Testis (tissue), 3 donors: ENCODE measurements around the gene ZNF8. TPM values are rescaled to one million over a fixed set of nuclear protein-coding genes. Genes with fewer than 3 reads are reported as not detected.
A peak's percentile ranks its signal among the peaks of the same experiment; 100 is the strongest.
"Not testable (repeated sequence)": the region's sequence is repeated elsewhere in the genome, so short reads cannot be mapped to it uniquely, and the experiment has no call there.

Experiments used
- DNase-seq: peaks from one replicate; pipeline ENCODE4 v3.0.0-alpha.2; 2019
- H3K27ac ChIP-seq, 2 donors: fragments of 200-600 bp; sonication (generic); one replicate each; pipeline ENCODE4 v1.5.1; 2019
- H3K27me3 ChIP-seq: fragments of 200-600 bp; sonication (generic); one replicate; pipeline ENCODE4 v1.5.1; 2019
- H3K36me3 ChIP-seq: fragments of 200-600 bp; sonication (generic); one replicate; pipeline ENCODE4 v1.5.1; 2017; ENCODE audit warnings: low read depth; ENCODE audit errors: missing control alignments
- H3K4me1 ChIP-seq: fragments of 200-600 bp; sonication (generic); one replicate; pipeline ENCODE4 v1.5.1; 2019
- H3K4me3 ChIP-seq, 2 donors: fragments of 200-600 bp; sonication (generic); one replicate each; pipeline ENCODE4 v1.5.1; 2017 to 2019
- H3K9me3 ChIP-seq: fragments of 200-600 bp; sonication (generic); one replicate; pipeline ENCODE4 v1.5.1; 2017
- POLR2A ChIP-seq: fragments of 450-650 bp; IDR thresholded peaks from one replicate; pipeline ENCODE4 v1.6.1; 2017; ENCODE audit warnings: antibody characterized with exemption, mild to moderate bottlenecking, moderate library complexity
- WGBS, 2 donors: methylation state at CpG; one replicate each; pipeline ENCODE4 v1.1.5; 2018; 5-methylcytosine and 5-hydroxymethylcytosine counted together
- intact Hi-C: fragments of 100-400 bp; cut with DNase I; formaldehyde crosslinking; loops from one replicate; pipeline ENCODE4 v1.15.1; 2023; ENCODE audit warnings: low total_unique reads
- polyA plus RNA-seq: library from polyadenylated mRNA; stranded (reverse); fragments of 350-450 nt; fragmentation: Illumina TruSeq; extraction: RNeasy Lipid Tissue Mini Kit (QIAGEN cat#74804); gene quantifications from one replicate; pipeline ENCODE4 v1.2.3, GENCODE V29; 2014; ENCODE audit warnings: low read depth, low replicate concordance; ENCODE audit not compliant: insufficient read depth
- total RNA-seq, 2 donors: library from RNA; depleted of rRNA; stranded (reverse); fragments of >200 nt; gene quantifications; one replicate each; pipeline ENCODE4 v1.2.3, GENCODE V29; 2016
- TF ChIP-seq, protein P1 (sequence below), 3 experiments: fragments of 450-650 bp in 2 of 3; fragments of 200-600 bp in 1 of 3; sonication (generic) in 1 of 3; IDR thresholded peaks; one replicate each; pipeline ENCODE4 v1.5.1; 2016 to 2019; ENCODE audit warnings: antibody characterized with exemption in 3 of 3, mild to moderate bottlenecking in 2 of 3, moderate library complexity in 1 of 3

Gene ZNF8
- total and polyA plus RNA-seq, 3 donors from 2014 or later: 2.6 to 10.4 (median 9.6) TPM

DNA sequence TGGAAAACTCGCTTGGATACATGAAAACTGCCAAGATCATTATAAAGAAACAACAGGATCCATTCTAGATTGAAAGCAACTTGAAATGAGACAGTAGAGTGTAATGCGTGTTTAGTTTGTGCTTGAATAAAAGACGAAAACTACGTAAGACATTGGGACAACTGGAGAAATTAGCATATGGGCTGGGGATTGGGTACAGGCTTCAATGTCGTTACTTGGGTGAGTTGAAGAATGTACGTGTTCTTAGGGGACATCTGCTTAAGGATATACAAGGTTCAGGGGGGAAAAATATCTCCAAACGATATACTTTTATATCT is 26.0 kb downstream of the ZNF8 start:
- 16 to 18% methylated on average over 7 of the region's 7 CpGs for WGBS, 2 donors
- no peak for TF ChIP-seq POLR2A
- TF ChIP-seq, protein P1, sequence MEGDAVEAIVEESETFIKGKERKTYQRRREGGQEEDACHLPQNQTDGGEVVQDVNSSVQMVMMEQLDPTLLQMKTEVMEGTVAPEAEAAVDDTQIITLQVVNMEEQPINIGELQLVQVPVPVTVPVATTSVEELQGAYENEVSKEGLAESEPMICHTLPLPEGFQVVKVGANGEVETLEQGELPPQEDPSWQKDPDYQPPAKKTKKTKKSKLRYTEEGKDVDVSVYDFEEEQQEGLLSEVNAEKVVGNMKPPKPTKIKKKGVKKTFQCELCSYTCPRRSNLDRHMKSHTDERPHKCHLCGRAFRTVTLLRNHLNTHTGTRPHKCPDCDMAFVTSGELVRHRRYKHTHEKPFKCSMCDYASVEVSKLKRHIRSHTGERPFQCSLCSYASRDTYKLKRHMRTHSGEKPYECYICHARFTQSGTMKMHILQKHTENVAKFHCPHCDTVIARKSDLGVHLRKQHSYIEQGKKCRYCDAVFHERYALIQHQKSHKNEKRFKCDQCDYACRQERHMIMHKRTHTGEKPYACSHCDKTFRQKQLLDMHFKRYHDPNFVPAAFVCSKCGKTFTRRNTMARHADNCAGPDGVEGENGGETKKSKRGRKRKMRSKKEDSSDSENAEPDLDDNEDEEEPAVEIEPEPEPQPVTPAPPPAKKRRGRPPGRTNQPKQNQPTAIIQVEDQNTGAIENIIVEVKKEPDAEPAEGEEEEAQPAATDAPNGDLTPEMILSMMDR (IDR thresholded peaks at IDR 0.05): no peak
- no peak for DNase-seq
- Histone ChIP-seq H3K36me3 (no peaks in the 10 kb centered on the region), H3K27me3 (no peaks in the 10 kb centered on the region), H3K4me3 (peak overlapping the region; percentile 92 to 99), H3K27ac (peak overlapping the region in 1 of 2 donors; percentile 65), H3K9me3 (no peaks in the 10 kb centered on the region), H3K4me1 (peaks cover 11% of the 10 kb centered on the region)
- intact Hi-C loops: no loop called here

DNA sequence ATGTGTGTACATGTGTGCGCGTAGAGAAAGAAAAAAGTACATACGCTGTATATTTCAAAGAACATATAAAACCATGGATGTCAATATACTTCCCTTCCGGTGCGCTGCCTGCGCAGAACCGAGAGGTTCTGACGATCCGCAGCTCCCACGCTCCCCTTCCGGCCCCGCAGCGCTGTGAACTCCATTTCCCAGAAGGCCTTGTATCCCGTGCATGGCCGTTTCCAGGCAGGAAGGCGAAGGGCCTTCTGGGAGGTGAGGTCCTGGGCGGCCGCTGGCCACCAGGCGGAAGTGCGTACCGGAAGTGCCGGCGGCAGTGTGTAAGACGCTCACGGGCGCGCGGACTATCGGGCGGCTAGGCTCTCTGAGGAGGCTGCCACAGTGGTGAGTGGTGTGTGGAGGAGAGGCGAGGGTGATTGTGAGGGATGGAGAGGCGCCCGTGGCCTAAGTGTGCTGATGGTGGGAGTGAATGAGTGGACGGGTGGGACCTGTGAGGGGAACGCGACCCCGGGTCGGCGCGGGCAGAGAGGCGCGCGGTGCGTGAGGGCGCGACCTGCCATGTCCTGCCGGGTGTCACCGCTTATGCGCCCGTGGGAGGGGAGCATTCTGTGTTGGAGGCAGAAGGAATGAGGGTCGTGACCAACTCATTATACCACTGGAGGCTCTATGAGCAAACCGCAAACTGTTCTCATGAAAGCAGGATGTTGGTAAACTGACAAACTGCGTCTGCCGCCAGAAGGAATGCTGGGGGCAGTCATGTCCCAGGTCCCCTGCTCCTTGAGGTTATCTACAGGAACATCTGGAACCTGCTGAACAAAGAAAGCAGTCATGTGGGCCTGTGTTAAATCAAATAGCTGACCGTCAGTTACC is 26.5 kb downstream of the ZNF8 start, which contains the start of gene ERVK3-1:
TSS of gene ERVK3-1 (plus strand) at position 313 of the 867 bp plus-strand sequence. CDS start 6,792 bp downstream, outside the sequence.
- Histone ChIP-seq H3K27me3 (no peaks in the 10 kb centered on the region), H3K36me3 (no peaks in the 10 kb centered on the region), H3K4me3 (peak within 1 kb of the TSS; percentile 92 to 99), H3K27ac (peak within 1 kb of the TSS; percentile 61 to 81), H3K9me3 (no peaks in the 10 kb centered on the region), H3K4me1 (peaks cover 11% of the 10 kb centered on the region)
- 0 to 1% methylated on average over 53 to 55 of the region's 55 CpGs for WGBS, 2 donors
- DNase-seq: peak; percentile 99
- intact Hi-C loops: no loop called here
- peak; percentile 66 for TF ChIP-seq POLR2A
- TF ChIP-seq, protein P1 (IDR thresholded peaks at IDR 0.05): peak in 2 of 3 experiments; percentile 40 to 53

DNA sequence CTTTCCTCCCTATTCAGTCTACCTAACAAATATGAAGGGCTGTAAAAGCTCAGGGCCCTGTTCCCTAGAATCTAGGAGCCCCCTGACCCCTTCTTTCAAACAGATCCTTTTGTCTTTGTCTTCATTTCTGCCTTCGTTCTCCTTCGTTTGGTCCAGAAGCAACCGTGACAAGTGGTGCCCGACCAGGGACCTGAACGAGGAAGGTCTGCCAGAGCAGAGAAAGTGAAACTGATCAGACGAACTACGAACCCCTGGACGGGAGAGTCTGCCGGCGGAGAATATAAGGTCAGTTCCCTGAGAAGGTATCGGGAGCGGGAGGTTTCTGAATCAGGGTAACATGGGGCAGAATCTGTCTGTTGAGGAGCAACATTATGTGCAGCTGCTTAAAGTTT is 27.2 kb downstream of the ZNF8 start:
- DNase-seq: no peak
- 48 to 54% methylated on average over 12 of the region's 12 CpGs for whole genome bisulfite sequencing, 2 donors
- TF ChIP-seq, protein P1 (IDR thresholded peaks at IDR 0.05): no peak
- TF ChIP-seq POLR2A: no peak
- Histone ChIP-seq H3K4me1 (peaks cover 11% of the 10 kb centered on the region), H3K27me3 (no peaks in the 10 kb centered on the region), H3K36me3 (no peaks in the 10 kb centered on the region), H3K9me3 (no peaks in the 10 kb centered on the region), H3K27ac (peak overlapping the region; percentile 61 to 81), H3K4me3 (peak overlapping the region; percentile 92 to 99)
- intact Hi-C loops: no loop called here

DNA sequence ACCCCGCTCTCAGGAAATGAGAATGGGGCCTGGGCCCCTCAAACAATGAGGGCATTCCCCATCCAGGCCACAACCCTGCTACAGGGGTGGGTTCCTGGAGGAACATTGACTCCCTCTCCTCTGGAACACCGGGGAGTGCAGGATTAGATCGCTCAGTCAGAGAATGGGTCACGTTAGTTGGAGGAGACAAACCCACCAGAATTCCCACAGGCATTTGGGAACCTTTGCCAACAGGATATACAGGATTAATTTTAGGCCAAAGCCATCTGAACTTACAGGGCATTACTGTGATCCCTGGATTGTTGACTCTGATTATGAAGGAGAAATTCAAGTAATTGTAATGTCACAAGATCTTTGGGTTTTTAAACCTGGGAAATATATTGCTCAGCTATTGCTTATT is 29.0 kb downstream of the ZNF8 start:
- Histone ChIP-seq H3K27me3 (no peaks in the 10 kb centered on the region), H3K9me3 (no peaks in the 10 kb centered on the region), H3K4me3 (no peak overlapping the region), H3K4me1 (peaks cover 11% of the 10 kb centered on the region), H3K36me3 (no peaks in the 10 kb centered on the region), H3K27ac (no peak overlapping the region)
- WGBS, 2 donors: 88 to 94% methylated on average over 4 of the region's 4 CpGs
- no peak for DNase-seq
- TF ChIP-seq POLR2A: no peak
- TF ChIP-seq, protein P1 (IDR thresholded peaks at IDR 0.05): no peak
- intact Hi-C loops: no loop called here

DNA sequence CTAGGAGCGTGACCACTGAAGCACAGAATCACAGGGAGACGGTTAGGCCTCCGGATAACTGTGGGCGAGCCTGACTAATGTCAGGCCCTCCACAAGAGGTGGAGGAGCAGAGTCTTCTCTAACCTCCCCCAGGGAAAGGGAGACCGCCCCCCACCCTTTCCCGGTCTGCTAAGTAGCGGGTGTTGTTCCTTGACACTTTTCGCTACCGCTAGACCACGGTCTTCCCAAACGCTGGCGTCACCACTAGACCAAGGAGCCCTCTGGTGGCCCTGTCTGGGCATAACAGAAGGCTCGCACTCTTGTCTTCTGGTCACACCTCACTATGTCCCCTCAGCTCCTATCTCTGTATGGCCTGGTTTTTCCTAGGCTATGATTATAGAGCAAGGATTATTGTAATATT is 31.9 kb downstream of the ZNF8 start:
- H3K36me3 ChIP-seq, H3K27me3 ChIP-seq, intact Hi-C loops, H3K9me3 ChIP-seq, H3K4me3 ChIP-seq, H3K27ac ChIP-seq: not testable (repeated sequence)
- peaks cover 11% of the 10 kb centered on the region for H3K4me1 ChIP-seq
- peak; percentile 60 for DNase-seq
- 62 to 71% methylated on average over 13 of the region's 13 CpGs for WGBS, 2 donors
- TF ChIP-seq, protein P1 (IDR thresholded peaks at IDR 0.05): peak in 2 of 3 experiments; percentile 39 to 41
